GM12875 (cell line): ENCODE results near the gene DNAJB11.

Experiments
- H3K4me3 ChIP-seq: one replicate; pipeline ENCODE4 v1.5.1; 2011; ENCODE audit warnings: low read depth, low read length, control low read depth
- CTCF ChIP-seq: IDR thresholded peaks from 2 replicates; pipeline ENCODE4 v1.5.1; 2011; ENCODE audit warnings: low read depth, mild to moderate bottlenecking, control low read depth, inconsistent platforms, low read length, moderate library complexity, borderline replicate concordance; ENCODE audit not compliant: insufficient read depth

The DNAJB11 gene

GRCh38 chr3:186589856-186590579, 19.5 kb downstream of the DNAJB11 start:
- H3K4me3 ChIP-seq = no peak overlapping the region
- no peak for TF ChIP-seq CTCF

GRCh38 chr3:186590580-186591295, 20.2 kb downstream of the DNAJB11 start:
- TF ChIP-seq CTCF = no peak
- H3K4me3 ChIP-seq = no peak overlapping the region

- no peak overlapping the region for H3K4me3 ChIP-seq
- no peak for TF ChIP-seq CTCF
These were observed 22.2 kb downstream of the DNAJB11 start for GRCh38 chr3:186592682-186593081.

GRCh38 chr3:186593862-186594261, 23.3 kb downstream of the DNAJB11 start:
- no peak for TF ChIP-seq CTCF
- no peak overlapping the region for H3K4me3 ChIP-seq

GRCh38 chr3:186594591-186595113, 24.1 kb downstream of the DNAJB11 start:
- no peak overlapping the region for H3K4me3 ChIP-seq
- no peak for TF ChIP-seq CTCF

GRCh38 chr3:186596568-186597287, 26.2 kb downstream of the DNAJB11 start:
- H3K4me3 ChIP-seq = no peak overlapping the region
- TF ChIP-seq CTCF = no peak
